SU-DHL-6 (cell line): ENCODE results near the gene FTCD.

ENCODE experiments used
- CTCF ChIP-seq: fragments of 200-600 bp; sonication (generic); IDR thresholded peaks from one replicate; pipeline ENCODE4 v1.5.1; 2017; ENCODE audit warnings: antibody characterized with exemption, mild to moderate bottlenecking, low read length, moderate library complexity; ENCODE audit not compliant: insufficient read depth, poor library complexity, severe bottlenecking
- EZH2phosphoT487 ChIP-seq: fragments of 200-600 bp; sonication (generic), shearing (Covaris generic); conservative IDR thresholded peaks from 2 replicates; pipeline ENCODE4 v1.6.1; 2018; ENCODE audit warnings: mild to moderate bottlenecking, antibody characterized with exemption, low read length, moderate library complexity, mixed read lengths

DNA sequence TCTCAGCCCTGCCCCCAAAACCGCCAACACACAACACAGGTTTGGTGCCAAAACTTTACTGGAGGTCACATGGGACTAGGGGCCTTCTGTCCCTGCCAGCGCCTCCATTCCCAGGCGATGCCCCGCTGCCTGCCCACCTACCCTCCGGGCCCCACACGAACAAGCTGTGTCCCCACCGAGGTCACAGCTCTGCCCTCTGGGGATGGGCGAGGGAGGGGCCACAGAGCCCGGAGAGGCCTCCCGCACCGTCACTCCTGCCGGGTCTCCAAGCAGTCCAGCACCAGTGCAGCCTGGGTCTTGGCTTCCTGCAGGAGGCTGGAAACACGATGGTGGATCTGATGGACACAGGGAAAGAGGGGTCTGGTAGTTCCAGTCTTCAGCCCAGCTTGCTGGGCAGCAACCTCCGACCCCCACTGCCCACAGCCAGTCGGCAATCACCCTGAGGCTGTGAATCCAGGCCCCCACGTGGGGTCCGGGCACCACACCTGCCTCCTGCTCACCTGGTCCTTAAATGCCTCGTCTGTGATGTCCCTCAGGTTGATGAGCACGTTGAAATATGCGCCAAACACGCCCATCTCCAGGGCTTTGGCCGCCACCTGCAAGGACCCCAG lies 18.5 kb downstream of the FTCD start:
- TF ChIP-seq CTCF (no peak), EZH2phosphoT487 (no peak)
